ENCODE measurements around the gene MRC2.

Gene MRC2

GRCh38 chr17:62628831-62629555 lies 1.5 kb downstream of the MRC2 start:
- Histone ChIP-seq H3K9ac (ENCODE audit: low read length) (peak overlapping the region; percentile 34), H3K4me3 (ENCODE audit: low read length) (no peak overlapping the region), H3K4me1 (ENCODE audit: control insufficient read depth, insufficient read depth, low read length) (peaks cover 4% of the 10 kb centered on the region), H3K36me3 (ENCODE audit: control insufficient read depth, insufficient read depth, low read length) (no peaks in the 10 kb centered on the region), H3K27me3 (ENCODE audit: control insufficient read depth, insufficient read depth, low read length) (peaks cover 31% of the 10 kb centered on the region), H3K9me3 (ENCODE audit: control insufficient read depth, low read length) (no peaks in the 10 kb centered on the region)

- Histone ChIP-seq H3K36me3 (ENCODE audit: control insufficient read depth, insufficient read depth, low read length) (no peaks in the 10 kb centered on the region), H3K9ac (ENCODE audit: low read length) (no peak overlapping the region)
Observed at GRCh38 chr17:62629556-62630364, 2.3 kb downstream of the MRC2 start.

GRCh38 chr17:62630365-62631085 lies 3.1 kb downstream of the MRC2 start:
- no peak overlapping the region for H3K9ac ChIP-seq (ENCODE audit: low read length)
- H3K9me3 ChIP-seq (ENCODE audit: control insufficient read depth, low read length), result no peaks in the 10 kb centered on the region
- H3K27me3 ChIP-seq (ENCODE audit: control insufficient read depth, insufficient read depth, low read length), result peaks cover 31% of the 10 kb centered on the region
- no peak overlapping the region for H3K4me3 ChIP-seq (ENCODE audit: low read length)
- H3K36me3 ChIP-seq (ENCODE audit: control insufficient read depth, insufficient read depth, low read length), result no peaks in the 10 kb centered on the region
- peaks cover 4% of the 10 kb centered on the region for H3K4me1 ChIP-seq (ENCODE audit: control insufficient read depth, insufficient read depth, low read length)

More at GRCh38 chr17:62629556-62630364, 2.3 kb downstream of the MRC2 start:
- Histone ChIP-seq H3K4me3 (ENCODE audit: low read length) (no peak overlapping the region), H3K27me3 (ENCODE audit: control insufficient read depth, insufficient read depth, low read length) (peaks cover 31% of the 10 kb centered on the region), H3K4me1 (ENCODE audit: control insufficient read depth, insufficient read depth, low read length) (peaks cover 4% of the 10 kb centered on the region), H3K9me3 (ENCODE audit: control insufficient read depth, low read length) (no peaks in the 10 kb centered on the region)

DNA sequence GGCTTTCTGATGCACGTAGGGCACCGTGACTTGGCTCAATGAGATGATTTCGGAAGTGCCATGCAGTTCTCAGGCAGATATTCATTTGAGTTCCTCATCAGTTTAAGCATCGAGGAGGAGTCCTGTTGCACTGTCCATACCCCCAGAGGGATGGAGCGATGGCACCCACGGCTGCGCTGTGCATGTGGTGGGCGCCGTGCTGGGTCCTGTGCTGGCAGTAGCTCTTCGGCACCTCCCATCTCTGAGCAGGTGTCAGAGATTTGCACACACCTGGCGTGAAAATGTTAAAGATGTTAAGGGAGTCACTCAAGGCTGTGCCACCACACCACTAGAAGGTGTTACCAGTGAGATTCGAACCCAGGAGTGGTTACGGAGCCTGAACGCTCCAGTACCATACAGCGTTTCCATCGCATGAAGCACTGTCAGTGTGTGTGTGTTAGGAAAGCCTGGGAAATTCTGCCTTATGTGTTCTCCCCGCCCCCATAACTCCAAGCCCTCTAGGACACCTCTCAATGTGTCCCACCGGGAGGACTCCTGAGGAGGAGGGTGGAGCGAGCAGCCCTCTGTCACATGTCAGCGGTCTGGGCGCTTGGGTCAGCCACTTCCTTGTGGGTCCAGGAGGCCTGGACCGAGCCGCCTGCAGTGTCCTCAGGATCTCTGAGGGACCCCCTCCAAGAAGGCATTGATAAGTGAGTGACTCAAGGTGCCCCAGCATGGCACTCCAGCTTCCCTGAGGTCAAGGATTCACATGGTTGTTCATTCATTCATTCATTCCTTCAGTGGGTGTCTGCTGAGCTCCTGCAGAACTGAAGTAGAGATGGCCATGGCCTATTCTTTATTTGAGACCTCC lies 3.8 kb downstream of the MRC2 start:
- no peak overlapping the region for H3K4me3 ChIP-seq (ENCODE audit: low read length)
- H3K27me3 ChIP-seq (ENCODE audit: control insufficient read depth, insufficient read depth, low read length), result peaks cover 31% of the 10 kb centered on the region
- H3K4me1 ChIP-seq (ENCODE audit: control insufficient read depth, insufficient read depth, low read length), result peaks cover 4% of the 10 kb centered on the region
- H3K9ac ChIP-seq (ENCODE audit: low read length), result no peak overlapping the region
- H3K9me3 ChIP-seq (ENCODE audit: control insufficient read depth, low read length), result no peaks in the 10 kb centered on the region
- no peaks in the 10 kb centered on the region for H3K36me3 ChIP-seq (ENCODE audit: control insufficient read depth, insufficient read depth, low read length)

GRCh38 chr17:62631936-62632924 lies 4.8 kb downstream of the MRC2 start:
- H3K4me3 ChIP-seq (ENCODE audit: low read length), result no peak overlapping the region
- H3K9me3 ChIP-seq (ENCODE audit: control insufficient read depth, low read length), result no peaks in the 10 kb centered on the region
- no peak overlapping the region for H3K9ac ChIP-seq (ENCODE audit: low read length)
- peaks cover 22% of the 10 kb centered on the region for H3K27me3 ChIP-seq (ENCODE audit: control insufficient read depth, insufficient read depth, low read length)
- H3K36me3 ChIP-seq (ENCODE audit: control insufficient read depth, insufficient read depth, low read length), result no peaks in the 10 kb centered on the region
- peaks cover 4% of the 10 kb centered on the region for H3K4me1 ChIP-seq (ENCODE audit: control insufficient read depth, insufficient read depth, low read length)

DNA sequence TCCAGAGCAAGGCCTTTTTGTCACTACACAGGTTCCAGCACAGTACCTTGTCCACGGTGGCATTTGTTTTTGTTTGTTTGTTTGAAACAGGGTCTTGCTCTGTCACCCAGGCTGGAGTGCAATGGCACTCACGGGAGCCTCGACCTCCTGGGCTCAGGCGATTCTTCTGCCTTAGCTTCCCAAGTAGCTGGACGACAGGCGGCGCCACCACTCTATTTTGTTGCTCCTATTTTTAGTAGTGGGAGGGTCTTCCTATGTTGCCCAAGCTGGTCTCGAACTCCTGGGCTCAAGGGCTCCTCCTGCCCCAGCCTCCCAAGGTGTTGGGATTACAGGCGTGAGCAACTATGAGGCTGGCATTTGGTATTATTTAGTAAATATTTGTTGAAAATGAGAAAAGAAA lies 10.3 kb downstream of the MRC2 start:
- Histone ChIP-seq H3K4me1 (ENCODE audit: control insufficient read depth, insufficient read depth, low read length) (no peaks in the 10 kb centered on the region), H3K4me3 (ENCODE audit: low read length) (no peak overlapping the region), H3K9ac (ENCODE audit: low read length) (no peak overlapping the region), H3K9me3 (ENCODE audit: control insufficient read depth, low read length) (no peaks in the 10 kb centered on the region), H3K36me3 (ENCODE audit: control insufficient read depth, insufficient read depth, low read length) (no peaks in the 10 kb centered on the region), H3K27me3 (ENCODE audit: control insufficient read depth, insufficient read depth, low read length) (no peaks in the 10 kb centered on the region)

- H3K9me3 ChIP-seq (ENCODE audit: control insufficient read depth, low read length), result no peaks in the 10 kb centered on the region
- H3K36me3 ChIP-seq (ENCODE audit: control insufficient read depth, insufficient read depth, low read length), result no peaks in the 10 kb centered on the region
- no peak overlapping the region for H3K4me3 ChIP-seq (ENCODE audit: low read length)
- no peak overlapping the region for H3K9ac ChIP-seq (ENCODE audit: low read length)
- no peaks in the 10 kb centered on the region for H3K27me3 ChIP-seq (ENCODE audit: control insufficient read depth, insufficient read depth, low read length)
- no peaks in the 10 kb centered on the region for H3K4me1 ChIP-seq (ENCODE audit: control insufficient read depth, insufficient read depth, low read length)
Observed at GRCh38 chr17:62641153-62641552, 13.7 kb downstream of the MRC2 start.

DNA sequence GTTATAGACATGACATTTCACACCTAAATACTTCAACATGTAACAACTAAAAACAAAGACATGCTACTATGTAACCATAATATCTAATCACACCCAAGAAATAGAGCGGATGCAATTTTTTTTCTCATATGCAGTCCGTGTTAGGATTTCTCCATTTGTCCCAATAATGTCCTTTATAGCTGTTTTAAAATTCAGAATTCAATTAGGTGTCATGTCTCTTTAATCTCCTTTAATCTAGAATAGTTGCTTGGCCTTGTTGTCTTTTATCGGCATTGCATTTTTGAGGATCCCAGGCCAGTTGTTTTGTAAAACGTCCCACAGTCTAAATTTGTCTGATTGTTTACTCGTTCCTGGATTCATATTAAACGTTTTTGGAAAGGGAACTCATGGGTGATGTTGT lies 14.5 kb downstream of the MRC2 start:
- no peaks in the 10 kb centered on the region for H3K9me3 ChIP-seq (ENCODE audit: control insufficient read depth, low read length)
- no peaks in the 10 kb centered on the region for H3K27me3 ChIP-seq (ENCODE audit: control insufficient read depth, insufficient read depth, low read length)
- H3K4me3 ChIP-seq (ENCODE audit: low read length), result no peak overlapping the region
- H3K4me1 ChIP-seq (ENCODE audit: control insufficient read depth, insufficient read depth, low read length), result no peaks in the 10 kb centered on the region
- no peak overlapping the region for H3K9ac ChIP-seq (ENCODE audit: low read length)
- no peaks in the 10 kb centered on the region for H3K36me3 ChIP-seq (ENCODE audit: control insufficient read depth, insufficient read depth, low read length)

DNA sequence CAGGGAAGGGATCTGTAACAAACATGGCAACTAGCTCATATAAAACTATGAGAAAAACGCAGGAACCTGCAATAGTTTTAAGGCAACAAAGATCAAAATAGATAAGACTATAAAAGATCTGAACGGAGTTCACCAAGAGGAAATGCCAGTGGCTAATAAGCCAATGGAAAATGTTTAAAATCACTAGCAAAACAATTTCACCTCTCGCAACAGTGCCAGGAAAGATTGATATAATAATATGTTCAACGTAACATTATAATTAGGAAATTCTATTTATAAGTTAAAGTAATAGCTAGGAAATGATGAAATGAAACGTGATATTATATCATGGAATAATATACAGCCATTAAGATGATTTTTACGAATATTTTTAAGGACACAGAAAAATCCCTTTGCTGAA lies 16.0 kb downstream of the MRC2 start:
- no peaks in the 10 kb centered on the region for H3K4me1 ChIP-seq (ENCODE audit: control insufficient read depth, insufficient read depth, low read length)
- H3K36me3 ChIP-seq (ENCODE audit: control insufficient read depth, insufficient read depth, low read length), result no peaks in the 10 kb centered on the region
- H3K9me3 ChIP-seq (ENCODE audit: control insufficient read depth, low read length), result no peaks in the 10 kb centered on the region

GRCh38 chr17:62644487-62645173 lies 17.2 kb downstream of the MRC2 start:
- H3K9me3 ChIP-seq (ENCODE audit: control insufficient read depth, low read length), result no peaks in the 10 kb centered on the region
- H3K9ac ChIP-seq (ENCODE audit: low read length), result no peak overlapping the region
- H3K4me1 ChIP-seq (ENCODE audit: control insufficient read depth, insufficient read depth, low read length), result no peaks in the 10 kb centered on the region
- no peaks in the 10 kb centered on the region for H3K27me3 ChIP-seq (ENCODE audit: control insufficient read depth, insufficient read depth, low read length)
- H3K36me3 ChIP-seq (ENCODE audit: control insufficient read depth, insufficient read depth, low read length), result no peaks in the 10 kb centered on the region
- H3K4me3 ChIP-seq (ENCODE audit: low read length), result no peak overlapping the region

More for the DNA sequence above, 16.0 kb downstream of the MRC2 start:
- H3K4me3 ChIP-seq (ENCODE audit: low read length), result no peak overlapping the region
- H3K27me3 ChIP-seq (ENCODE audit: control insufficient read depth, insufficient read depth, low read length), result no peaks in the 10 kb centered on the region
- no peak overlapping the region for H3K9ac ChIP-seq (ENCODE audit: low read length)

Data from mucosa of stomach (tissue), 1 donor.